ENCODE data around the gene GALNTL6. TPM values are rescaled to one million over a fixed set of nuclear protein-coding genes. Genes with fewer than 3 reads are reported as not detected.

The GALNTL6 gene
- polyA plus RNA-seq, 1 donor (not counting 4 experiments of a cell fraction or from before 2014, with no cell fraction given), result not detected

DNA sequence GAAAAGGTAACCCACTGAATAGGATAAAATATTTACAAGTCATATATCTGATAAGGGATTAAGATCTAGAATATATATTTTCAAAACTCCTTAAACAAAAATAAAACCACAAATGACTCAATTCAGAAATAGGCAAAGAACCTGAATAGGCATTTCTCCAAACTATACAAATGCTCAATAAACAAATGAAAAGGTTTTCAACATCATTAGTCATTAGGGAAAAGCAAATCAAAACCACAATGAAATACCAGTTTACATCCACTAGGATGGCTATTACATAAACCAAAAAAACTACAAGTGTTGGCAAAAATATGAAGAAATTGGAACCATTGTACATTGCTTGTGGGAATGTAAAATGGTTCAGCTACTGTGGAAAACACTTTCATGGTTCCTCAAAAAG, 1188.4 kb downstream of the GALNTL6 start:
- DNase-seq (ENCODE audit: low read depth, low spot score), result no peak
- Histone ChIP-seq H3K36me3 (ENCODE audit: control insufficient read depth in 2 of 2, extremely low read depth in 1 of 2, insufficient read depth in 2 of 2, low read length in 2 of 2) (no peaks in the 10 kb centered on the region), H3K4me3 (ENCODE audit: control insufficient read depth in 2 of 3, extremely low read depth in 1 of 3, insufficient read depth in 2 of 3, low read depth in 1 of 3, low read length in 3 of 3) (no peak overlapping the region), H3K9ac (ENCODE audit: control insufficient read depth, extremely low read depth, insufficient read depth, low read length) (no peak overlapping the region), H3K4me1 (ENCODE audit: control insufficient read depth, extremely low read depth, insufficient read depth, low read length) (peaks cover 39% of the 10 kb centered on the region), H3K27ac (ENCODE audit: control insufficient read depth, insufficient read depth, low read length) (no peak overlapping the region), H3K9me1 (ENCODE audit: control insufficient read depth, extremely low read depth, insufficient read depth, low read length) (no peaks in the 10 kb centered on the region), H3K9me3 (ENCODE audit: control insufficient read depth, low read depth, low read length) (no peaks in the 10 kb centered on the region), H3K4me2 (ENCODE audit: control insufficient read depth, extremely low read depth, insufficient read depth, low read depth, low read length) (peak overlapping the region; percentile 17), H3K27me3 (ENCODE audit: control insufficient read depth, extremely low read depth, insufficient read depth, low read length) (no peaks in the 10 kb centered on the region), H2AFZ (ENCODE audit: control insufficient read depth, low read length) (no peak overlapping the region), H4K20me1 (ENCODE audit: control insufficient read depth, extremely low read depth, insufficient read depth, low read length) (no peaks in the 10 kb centered on the region), H3K79me2 (ENCODE audit: control insufficient read depth, insufficient read depth, low read length) (no peaks in the 10 kb centered on the region)
- no peak for TF ChIP-seq EZH2 (IDR thresholded peaks at IDR 0.05; ENCODE audit: low read length)
- TF ChIP-seq, protein P1, sequence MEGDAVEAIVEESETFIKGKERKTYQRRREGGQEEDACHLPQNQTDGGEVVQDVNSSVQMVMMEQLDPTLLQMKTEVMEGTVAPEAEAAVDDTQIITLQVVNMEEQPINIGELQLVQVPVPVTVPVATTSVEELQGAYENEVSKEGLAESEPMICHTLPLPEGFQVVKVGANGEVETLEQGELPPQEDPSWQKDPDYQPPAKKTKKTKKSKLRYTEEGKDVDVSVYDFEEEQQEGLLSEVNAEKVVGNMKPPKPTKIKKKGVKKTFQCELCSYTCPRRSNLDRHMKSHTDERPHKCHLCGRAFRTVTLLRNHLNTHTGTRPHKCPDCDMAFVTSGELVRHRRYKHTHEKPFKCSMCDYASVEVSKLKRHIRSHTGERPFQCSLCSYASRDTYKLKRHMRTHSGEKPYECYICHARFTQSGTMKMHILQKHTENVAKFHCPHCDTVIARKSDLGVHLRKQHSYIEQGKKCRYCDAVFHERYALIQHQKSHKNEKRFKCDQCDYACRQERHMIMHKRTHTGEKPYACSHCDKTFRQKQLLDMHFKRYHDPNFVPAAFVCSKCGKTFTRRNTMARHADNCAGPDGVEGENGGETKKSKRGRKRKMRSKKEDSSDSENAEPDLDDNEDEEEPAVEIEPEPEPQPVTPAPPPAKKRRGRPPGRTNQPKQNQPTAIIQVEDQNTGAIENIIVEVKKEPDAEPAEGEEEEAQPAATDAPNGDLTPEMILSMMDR (optimal IDR thresholded peaks at IDR 0.05 in 1 of 3, IDR thresholded peaks at IDR 0.05 in 1 of 3, conservative IDR thresholded peaks at IDR 0.05 in 1 of 3; ENCODE audit: extremely low read depth in 1 of 3, insufficient read depth in 2 of 3, low read length in 3 of 3), result no peak
- dilution Hi-C loops (cut with MboI; ENCODE audit: extremely low pct_ligation_motif_present, low sequenced_read_pairs), result no loop called here
- FAIRE-seq, result peak; percentile 49

DNA sequence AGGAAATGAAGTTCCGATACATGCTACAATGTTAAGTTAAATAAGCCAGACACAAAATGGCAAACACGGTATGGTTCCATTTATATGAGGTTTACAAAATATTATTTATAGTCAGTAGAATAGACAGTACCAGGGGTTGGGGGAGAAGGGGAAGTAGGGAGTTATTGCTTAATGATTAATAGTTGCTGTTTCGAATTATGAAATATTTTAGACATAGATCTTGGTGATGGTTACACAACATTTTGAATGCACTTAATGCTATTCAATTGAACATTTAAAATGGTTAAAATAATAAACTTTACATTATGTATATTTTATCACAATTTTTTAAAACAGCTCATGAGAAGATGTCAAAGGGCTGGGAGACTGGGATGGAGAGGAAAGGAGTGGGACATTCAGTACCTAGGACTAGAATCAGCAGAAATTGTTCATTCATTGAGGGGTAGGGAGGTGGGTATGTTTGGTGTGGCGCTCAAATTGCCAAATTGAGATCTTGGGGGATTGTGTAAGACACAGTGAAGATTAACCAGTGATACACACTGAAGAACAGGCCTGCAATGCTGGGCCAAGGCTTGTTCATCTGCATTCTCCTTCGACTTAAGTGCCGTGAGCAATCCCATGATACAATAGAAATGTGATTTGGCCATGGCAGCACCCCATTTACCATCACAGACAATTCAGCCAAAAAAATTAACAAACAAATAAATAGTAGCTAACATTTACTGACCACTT, 1189.8 kb downstream of the GALNTL6 start:
- H3K9ac ChIP-seq (ENCODE audit: control insufficient read depth, extremely low read depth, insufficient read depth, low read length), result no peak overlapping the region
- DNase-seq (ENCODE audit: low read depth, low spot score), result no peak
- no peak for TF ChIP-seq EZH2 (IDR thresholded peaks at IDR 0.05; ENCODE audit: low read length)
- TF ChIP-seq, protein P1 (optimal IDR thresholded peaks at IDR 0.05 in 1 of 3, IDR thresholded peaks at IDR 0.05 in 1 of 3, conservative IDR thresholded peaks at IDR 0.05 in 1 of 3; ENCODE audit: extremely low read depth in 1 of 3, insufficient read depth in 2 of 3, low read length in 3 of 3), result no peak
- H3K36me3 ChIP-seq (ENCODE audit: control insufficient read depth in 2 of 2, extremely low read depth in 1 of 2, insufficient read depth in 2 of 2, low read length in 2 of 2), result no peaks in the 10 kb centered on the region
- no peak overlapping the region for H3K27ac ChIP-seq (ENCODE audit: control insufficient read depth, insufficient read depth, low read length)
- no peaks in the 10 kb centered on the region for H4K20me1 ChIP-seq (ENCODE audit: control insufficient read depth, extremely low read depth, insufficient read depth, low read length)
- peaks cover 25% of the 10 kb centered on the region for H3K4me1 ChIP-seq (ENCODE audit: control insufficient read depth, extremely low read depth, insufficient read depth, low read length)
- no peaks in the 10 kb centered on the region for H3K79me2 ChIP-seq (ENCODE audit: control insufficient read depth, insufficient read depth, low read length)
- no peak overlapping the region for H3K4me3 ChIP-seq (ENCODE audit: control insufficient read depth in 2 of 3, extremely low read depth in 1 of 3, insufficient read depth in 2 of 3, low read depth in 1 of 3, low read length in 3 of 3)
- H3K27me3 ChIP-seq (ENCODE audit: control insufficient read depth, extremely low read depth, insufficient read depth, low read length), result no peaks in the 10 kb centered on the region
- no peak overlapping the region for H3K4me2 ChIP-seq (ENCODE audit: control insufficient read depth, extremely low read depth, insufficient read depth, low read depth, low read length)
- H2AFZ ChIP-seq (ENCODE audit: control insufficient read depth, low read length), result no peak overlapping the region
- H3K9me3 ChIP-seq (ENCODE audit: control insufficient read depth, low read depth, low read length), result no peaks in the 10 kb centered on the region
- dilution Hi-C loops (cut with MboI; ENCODE audit: extremely low pct_ligation_motif_present, low sequenced_read_pairs), result no loop called here
- H3K9me1 ChIP-seq (ENCODE audit: control insufficient read depth, extremely low read depth, insufficient read depth, low read length), result no peaks in the 10 kb centered on the region
- FAIRE-seq, result no peak

Data from keratinocyte (primary cell).